SH-SY5Y (cell line): Measurements from ENCODE around the gene TRIP13.

ENCODE experiments used
- GATA2 ChIP-seq: IDR thresholded peaks from 2 replicates; pipeline ENCODE4 v1.6.1; 2011; ENCODE audit warnings: mild to moderate bottlenecking, low read depth, low read length
- GATA3 ChIP-seq: IDR thresholded peaks from 2 replicates; pipeline ENCODE4 v1.6.1; 2011; ENCODE audit warnings: low read depth, mild to moderate bottlenecking, low read length, moderate library complexity

Gene TRIP13

DNA sequence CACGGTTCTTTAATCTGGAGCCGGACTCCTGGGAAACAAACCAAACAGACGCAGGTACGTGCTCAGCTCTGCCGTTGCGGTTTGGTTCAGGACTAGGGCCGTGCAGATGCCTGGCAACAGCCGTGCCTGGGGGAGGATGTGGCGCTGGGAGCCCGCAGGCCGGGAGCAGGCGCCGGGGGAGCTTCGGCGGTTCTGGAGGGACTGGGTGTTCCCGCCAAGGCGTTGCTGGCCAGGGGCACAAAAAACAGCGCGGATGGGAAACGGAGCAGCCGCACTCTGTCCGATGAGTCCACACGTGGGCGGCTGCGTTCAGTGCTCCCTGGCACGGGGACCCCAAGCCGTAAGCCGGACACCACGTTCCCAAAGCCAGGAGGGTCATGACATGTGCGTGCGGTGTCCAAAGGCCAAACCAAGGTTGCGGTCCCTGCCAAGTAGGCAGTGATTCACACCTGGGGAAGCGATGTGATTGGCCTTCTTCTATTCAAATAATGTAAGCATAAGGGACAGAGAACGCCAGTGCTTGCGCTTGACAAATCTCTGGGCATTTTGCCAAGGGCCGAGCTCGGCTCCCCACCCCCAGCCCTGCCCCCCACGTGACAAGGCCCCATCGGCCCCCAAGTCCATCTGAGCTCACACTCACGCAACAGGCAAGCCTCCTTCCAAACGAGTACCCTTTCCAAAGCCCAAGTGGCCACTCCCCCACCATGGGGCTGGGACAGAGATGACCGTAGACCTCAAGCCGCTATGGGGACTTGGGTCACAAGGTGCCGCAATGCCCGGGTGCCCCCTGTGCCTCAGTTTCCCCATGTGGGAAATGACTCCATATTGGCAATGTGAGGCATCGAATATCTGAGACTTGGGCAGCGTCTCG is 66.3 kb downstream of the TRIP13 start:
- TF ChIP-seq GATA2 (no peak), GATA3 (no peak)

DNA sequence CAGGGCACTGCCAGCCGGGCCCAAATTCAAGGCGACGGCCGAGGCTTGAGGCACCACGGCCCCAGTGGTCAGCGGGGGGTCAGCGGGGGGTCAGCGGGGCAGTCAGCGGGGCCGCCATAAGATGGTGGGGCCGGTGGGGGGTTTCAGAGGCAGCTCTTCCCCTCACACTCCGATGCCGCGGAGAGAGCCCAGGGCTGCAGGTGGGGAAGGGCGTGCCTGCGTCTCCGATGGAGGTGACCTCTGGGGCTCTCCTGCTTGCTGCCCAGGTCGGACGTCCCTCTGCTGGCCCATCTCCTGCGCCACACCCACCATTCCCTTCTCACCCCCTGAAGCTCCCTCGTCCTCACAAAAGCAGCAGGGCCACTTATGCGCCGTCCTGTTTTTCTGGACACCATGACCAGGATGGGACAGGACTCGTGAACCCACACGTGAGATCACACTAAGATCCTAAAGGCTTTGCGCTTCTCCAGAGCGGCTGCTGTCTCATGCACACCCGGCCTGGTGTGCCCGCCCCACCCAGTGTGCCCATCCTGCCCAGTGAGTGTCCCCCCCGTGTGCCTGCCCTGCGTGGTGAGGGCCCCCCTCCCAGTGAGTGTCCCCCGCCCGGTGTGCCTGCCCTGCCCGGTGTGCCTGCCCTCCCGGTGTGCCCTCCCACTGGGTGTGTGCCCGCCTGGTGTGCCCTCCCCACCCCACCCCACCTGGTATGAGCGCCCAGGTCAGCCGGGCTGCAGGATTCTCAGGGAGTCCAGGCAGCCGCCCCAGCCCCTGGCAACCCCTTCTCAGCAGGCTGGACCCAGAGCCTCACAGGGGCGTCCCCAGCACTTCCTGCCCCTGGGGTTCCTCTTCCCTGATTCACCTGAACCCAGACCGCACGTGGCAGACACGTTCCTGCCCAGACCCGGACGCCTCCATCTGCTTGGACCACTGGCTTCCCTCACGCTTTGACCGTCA is 67.2 kb downstream of the TRIP13 start:
- TF ChIP-seq GATA2: no peak
- TF ChIP-seq GATA3: no peak

DNA sequence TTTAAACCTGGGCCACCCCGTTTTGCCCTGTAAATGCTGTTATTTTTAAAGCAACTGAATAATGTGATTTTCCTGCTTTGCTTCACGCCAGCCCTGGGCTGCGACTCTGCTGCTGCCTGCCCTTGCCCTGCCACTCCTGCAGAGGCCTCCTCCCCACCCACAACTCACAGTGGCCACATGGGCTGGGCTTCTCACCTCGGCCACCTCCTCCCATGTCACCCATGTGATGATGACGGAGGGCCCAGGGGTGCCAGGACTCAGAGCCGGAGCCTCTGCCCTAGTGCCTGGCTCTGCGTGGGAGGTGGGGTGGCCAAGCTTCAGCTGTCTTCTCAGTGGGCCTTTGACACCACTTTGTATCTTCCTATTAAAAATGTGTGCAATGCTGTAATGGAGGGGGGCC is 67.9 kb downstream of the TRIP13 start:
- TF ChIP-seq GATA2 (no peak), GATA3 (no peak)

DNA sequence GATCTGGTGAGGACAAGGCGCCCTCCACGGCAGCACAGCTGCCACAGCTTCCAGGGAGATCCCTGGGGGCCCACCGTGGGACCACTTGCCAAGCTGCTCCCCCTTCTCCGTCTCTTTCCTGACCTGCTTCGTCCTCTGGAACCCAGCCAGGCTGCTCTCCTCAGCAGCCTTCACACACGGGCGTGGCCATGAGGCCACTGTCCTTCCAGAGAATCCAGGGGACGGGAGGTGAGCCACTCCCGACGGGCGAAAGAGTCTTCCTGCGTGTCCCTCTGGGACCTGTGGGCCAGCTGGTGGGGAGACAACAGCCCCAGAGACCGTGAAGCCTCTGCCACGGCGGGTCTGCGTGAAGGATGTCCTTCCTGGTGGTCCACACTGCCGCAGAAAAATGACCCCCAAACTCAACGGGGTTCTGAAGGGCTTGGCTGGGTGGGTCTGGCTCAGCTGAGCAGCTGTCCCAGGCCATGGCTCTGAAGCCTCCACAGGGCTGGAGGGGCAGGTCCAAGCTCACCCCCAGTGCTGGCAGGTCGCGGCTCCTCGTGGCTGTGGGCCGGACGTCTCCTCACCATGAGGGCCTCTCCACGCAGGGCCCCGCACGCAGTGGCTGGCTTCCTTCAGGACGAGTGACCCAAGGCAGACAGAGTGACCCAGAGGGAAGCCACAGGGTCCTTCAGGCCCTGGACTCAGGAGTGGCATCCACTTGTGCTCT is 68.5 kb downstream of the TRIP13 start:
- TF ChIP-seq GATA3: no peak
- no peak for TF ChIP-seq GATA2

DNA sequence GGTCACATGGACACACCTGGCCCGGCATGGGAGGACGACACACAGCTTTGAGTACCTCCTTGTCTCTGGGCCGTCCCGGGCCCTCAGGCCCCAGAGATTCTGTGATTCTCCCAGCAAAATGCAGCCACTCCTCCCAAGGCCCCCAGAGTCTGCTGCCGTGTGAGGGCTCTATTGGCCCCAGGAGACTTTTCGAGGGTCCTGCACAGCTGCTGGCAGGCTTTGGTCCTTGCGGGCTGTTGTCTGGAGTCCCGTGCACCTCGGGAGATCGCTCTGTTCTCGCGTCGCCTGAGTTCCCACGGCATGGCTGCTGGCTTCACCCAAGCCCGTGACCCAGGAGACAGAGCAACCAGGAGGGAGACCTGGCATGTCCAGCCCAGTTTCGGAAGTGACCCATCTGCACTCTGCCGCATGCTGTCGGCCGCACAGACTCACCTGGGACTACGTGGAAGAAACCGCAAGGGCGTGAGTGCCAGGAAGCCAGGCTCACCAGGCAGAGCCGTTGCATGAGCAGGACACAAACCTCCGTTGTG is 69.1 kb downstream of the TRIP13 start:
- TF ChIP-seq GATA2 (no peak), GATA3 (no peak)

DNA sequence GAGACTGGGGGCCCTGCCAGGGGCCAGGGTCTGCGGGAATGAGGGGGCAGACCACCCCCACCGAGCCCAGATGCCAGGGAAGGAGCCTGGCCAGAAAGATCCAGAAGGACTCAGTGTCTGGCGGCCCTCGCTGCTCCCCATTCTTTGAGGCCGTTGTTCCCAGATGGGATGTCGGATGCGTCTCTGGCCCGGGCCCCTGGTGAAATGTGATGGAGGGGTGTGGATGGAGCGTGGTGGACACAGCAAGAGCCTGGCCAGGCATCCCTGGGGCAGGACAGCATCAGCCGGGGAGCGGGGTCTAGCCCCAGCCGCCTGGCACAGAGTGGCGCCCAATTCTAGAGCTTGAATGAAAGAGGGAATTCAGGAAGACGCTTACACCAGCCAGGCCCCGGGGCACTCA is 69.7 kb downstream of the TRIP13 start:
- TF ChIP-seq GATA2 (no peak), GATA3 (no peak)

DNA sequence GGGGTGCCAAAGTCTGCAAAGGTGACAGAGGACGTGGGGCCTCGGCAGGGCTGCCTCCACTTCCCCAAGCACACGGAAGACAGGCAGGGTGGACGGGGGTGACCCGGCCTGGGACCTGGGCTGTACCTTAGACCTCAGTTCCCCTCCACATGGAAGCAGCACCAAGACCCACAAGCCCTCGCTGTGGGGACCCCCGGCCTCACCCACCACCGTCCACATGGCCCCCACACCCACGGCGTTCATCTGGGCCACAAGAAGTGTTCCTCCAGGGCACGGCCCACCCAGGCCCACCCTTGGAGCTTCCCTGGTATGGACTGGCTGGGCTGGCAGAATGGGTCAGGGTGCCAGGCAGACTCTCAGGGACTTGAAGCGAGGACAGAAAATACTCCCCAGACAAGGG is 70.1 kb downstream of the TRIP13 start:
- TF ChIP-seq GATA2 (no peak), GATA3 (no peak)

DNA sequence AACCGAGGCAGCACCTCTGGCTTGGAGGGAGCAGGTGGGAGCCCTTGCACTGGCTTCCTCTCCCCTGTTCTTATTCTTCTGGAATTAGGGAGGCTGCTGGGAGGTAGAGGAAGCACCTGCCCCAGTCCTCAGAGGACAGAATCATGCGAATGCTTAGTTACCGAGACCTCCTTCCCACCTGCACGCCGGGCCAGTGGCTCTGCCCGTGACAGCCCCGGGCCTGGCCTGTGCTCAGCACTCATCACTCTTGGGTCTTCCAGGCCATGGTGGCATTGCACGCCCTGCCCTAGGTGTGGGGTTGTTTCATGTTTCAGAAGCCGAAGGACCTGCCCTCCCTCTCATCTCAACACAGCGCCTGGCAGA is 70.6 kb downstream of the TRIP13 start:
- TF ChIP-seq GATA3: no peak
- TF ChIP-seq GATA2: no peak

DNA sequence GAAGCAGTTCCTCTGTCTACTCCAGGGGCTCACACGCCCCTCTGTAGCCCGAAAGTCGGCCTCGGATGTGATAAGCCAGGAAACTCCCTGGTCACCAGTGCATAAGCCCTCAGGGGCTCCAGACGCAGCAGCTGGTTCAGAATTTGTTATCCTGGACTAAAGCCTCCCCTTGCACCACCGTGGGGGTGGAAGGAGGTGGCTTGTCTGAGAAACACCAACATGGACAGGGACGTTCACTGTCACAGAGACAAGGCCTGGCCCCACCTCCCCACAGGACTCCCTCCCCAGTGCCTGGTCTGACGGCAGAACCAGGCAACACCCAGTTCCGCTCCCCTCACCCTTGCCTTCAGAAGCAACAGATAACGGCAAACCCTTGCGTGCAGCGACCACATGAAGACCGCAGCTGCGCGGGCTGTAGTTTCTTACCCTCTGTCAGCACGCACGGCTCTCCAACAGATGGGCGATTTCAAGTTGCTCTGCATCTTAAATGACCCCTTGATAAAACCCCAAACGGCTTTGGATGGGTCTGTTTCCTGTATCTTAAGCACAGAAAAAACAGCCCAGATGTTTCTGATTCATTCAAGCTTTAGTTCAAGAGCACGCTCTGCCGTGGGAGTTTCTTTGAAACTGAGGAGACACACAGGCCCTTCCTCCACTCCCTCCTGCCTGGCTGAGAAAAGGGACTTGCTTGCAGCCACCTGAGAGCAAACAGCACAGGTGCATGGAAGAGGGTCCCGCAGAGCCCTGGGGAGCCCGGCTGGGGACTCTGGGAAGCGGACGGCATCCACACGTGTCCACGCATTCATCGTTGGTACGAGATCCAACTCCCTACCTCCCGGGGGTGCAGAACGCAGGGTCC is 71.2 kb downstream of the TRIP13 start:
- TF ChIP-seq GATA3 (no peak), GATA2 (peak; percentile 37)

DNA sequence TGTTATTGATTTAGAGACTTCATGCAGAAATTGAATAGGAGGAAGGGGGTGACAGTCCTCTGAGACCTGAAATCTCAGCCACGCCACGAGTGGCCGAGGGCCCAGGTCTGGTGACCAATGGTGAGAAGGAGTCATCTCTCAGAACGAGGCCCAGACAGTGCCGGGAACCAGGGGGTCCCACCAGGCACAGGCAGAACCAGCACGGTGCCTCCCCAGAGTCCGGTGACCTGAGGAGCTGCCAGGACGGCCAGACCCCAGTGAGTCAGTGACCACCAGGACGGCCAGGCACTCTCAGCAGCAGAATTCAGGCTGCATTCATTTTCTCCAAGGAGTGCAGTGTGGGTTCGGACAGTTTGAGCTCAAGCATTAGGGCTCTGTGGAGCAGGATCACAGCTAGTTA is 72.1 kb downstream of the TRIP13 start:
- no peak for TF ChIP-seq GATA3
- no peak for TF ChIP-seq GATA2

DNA sequence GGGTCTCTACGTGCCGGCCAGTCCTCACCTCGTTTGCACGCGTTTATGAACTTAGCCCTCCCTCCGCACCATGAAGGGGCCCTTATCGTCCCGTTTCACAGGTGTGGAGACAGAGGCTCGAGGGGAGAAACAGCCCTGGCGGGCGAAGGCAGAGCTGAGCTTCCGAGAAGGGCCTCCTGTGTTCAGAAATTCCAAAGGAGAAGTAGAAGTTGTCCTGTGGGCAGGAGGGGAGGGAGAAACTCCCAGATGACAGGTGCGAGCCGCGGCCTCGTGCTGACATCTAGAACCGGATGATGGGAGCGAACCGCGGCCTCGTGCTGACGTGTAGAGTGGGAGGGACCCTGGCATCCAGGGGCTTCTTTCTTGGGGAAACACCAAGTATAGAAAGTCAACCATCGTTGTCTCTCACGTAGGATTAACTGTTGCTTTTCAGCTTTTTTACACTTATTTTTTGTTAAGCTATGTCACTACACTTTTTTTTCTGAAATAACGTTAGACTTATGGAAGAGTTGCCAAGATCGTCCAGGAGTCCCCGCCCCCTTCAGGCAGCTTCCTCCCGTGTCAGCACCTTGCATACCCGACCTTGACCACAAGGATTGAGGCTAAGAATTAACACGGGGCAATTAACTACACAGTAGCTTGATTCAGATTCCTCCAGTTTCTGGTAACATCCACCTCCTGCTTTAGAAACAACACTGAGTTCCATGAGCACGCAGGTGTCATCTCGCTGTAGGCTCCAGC is 73.1 kb downstream of the TRIP13 start:
- no peak for TF ChIP-seq GATA2
- no peak for TF ChIP-seq GATA3

DNA sequence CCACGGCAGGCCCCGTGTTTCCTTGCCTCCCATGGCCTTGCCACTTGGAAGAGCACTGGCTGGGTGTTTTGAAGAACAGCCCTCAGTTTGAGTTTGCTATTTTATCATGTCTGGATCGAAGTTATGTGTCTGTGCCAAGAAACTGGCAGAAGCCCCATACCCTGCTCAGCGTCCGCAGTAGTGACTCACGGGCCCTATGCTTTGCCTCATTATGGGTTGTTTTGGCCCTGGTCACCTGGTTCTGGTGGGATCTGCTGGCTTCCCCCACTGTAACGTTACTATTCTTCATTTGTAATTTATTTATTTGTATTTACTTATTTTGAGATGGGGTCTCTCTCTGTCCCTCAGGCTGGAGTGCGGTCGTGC is 73.6 kb downstream of the TRIP13 start:
- TF ChIP-seq GATA3 (no peak), GATA2 (no peak)
